Mesothelial cell of epicardium (in vitro differentiated cells): ENCODE data around the gene SENP1. TPM values are rescaled to one million over a fixed set of nuclear protein-coding genes. Genes with fewer than 3 reads are reported as not detected.
"Not testable (repeated sequence)": the region's sequence is repeated elsewhere in the genome, so short reads cannot be mapped to it uniquely, and the experiment has no call there.

Experiments
- DNase-seq, 2 experiments: peaks; one replicate each; pipeline ENCODE4 v3.0.0; 2021; ENCODE audit warnings: low spot score in 2 of 2; ENCODE audit not compliant: unreplicated experiment in 2 of 2
- H3K27ac Mint-ChIP-seq: 2 replicates; pipeline ENCODE4 v1.8.0; 2021; ENCODE audit warnings: mixed read lengths
- H3K27me3 Mint-ChIP-seq: 2 replicates; pipeline ENCODE4 v1.8.0; 2021; ENCODE audit warnings: low read depth, mixed read lengths
- H3K36me3 Mint-ChIP-seq: 2 replicates; pipeline ENCODE4 v1.8.0; 2021; ENCODE audit warnings: mixed read lengths
- H3K4me1 Mint-ChIP-seq: 2 replicates; pipeline ENCODE4 v1.8.0; 2021; ENCODE audit warnings: mixed read lengths
- H3K4me3 Mint-ChIP-seq: 2 replicates; pipeline ENCODE4 v1.8.0; 2021; ENCODE audit warnings: mild to moderate bottlenecking, moderate library complexity, mixed read lengths
- H3K9me3 Mint-ChIP-seq: 2 replicates; pipeline ENCODE4 v1.8.0; 2021; ENCODE audit warnings: mixed read lengths
- CTCF ChIP-seq: fragments of 200-600 bp; sonication (generic); IDR thresholded peaks from one replicate; pipeline ENCODE4 v1.5.0; 2021; ENCODE audit warnings: antibody characterized with exemption; ENCODE audit not compliant: unreplicated experiment
- total RNA-seq: library from RNA; stranded (reverse); gene quantifications from 3 replicates; pipeline ENCODE4 v1.2.1, GENCODE V29; 2021

The SENP1 gene
- total RNA-seq, 1 donor from 2014 or later = 31.1 TPM

DNA sequence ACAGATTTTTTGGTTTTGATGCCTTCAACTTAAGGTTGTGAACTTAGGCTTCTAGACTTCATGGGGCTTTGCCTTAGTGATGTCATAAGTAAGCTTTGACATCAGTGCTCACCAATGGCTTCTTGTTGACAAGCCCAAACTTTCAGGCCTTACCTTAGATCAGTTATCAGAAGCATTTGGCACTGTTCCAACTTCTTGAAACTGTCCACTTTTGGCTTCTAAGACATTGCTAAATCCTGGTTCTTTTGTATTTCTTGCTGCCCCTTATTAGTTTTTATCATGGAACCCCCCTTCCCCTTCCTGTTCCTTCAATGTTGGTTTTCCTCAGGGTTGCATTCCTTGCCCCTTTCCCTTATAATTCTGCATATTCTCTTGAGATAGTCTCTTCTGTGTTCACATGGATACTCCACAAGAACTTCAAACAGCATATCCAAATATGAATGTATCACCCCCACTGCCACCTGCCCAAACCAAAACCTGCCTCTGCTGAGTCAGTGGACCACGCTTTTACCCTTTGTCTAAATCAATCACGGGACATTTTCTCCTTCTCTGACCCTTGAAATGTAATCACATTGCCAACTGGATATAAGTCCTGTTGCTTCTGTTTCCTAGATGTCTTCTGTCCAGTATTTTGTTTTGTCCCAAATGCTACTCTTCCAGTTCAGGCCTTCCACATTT is 21.2 kb upstream of the SENP1 start:
- H3K27ac Mint-ChIP-seq = no peak overlapping the region

DNA sequence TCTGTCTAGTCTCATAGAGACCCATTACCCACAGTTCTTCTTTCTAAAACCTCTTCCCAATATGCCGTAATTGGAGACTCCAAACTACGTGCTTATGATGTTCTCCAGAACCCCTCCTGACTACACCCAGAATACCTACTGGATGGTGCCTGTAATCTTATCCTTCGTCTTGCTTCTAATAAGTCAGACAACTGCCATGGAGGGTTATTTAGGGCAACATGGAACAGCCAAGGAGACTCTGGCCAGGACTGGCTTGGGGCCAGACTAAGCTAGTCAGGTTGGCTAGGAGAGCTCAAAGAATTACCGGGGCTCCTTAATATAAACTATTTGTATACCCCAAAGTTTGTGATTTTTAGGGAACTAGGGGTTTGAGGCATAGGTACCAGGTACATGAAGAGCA is 20.1 kb upstream of the SENP1 start:
- no peak for TF ChIP-seq CTCF
- H3K27me3 Mint-ChIP-seq = no peaks in the 10 kb centered on the region
- peaks cover 29% of the 10 kb centered on the region for H3K36me3 Mint-ChIP-seq
- H3K9me3 Mint-ChIP-seq = no peaks in the 10 kb centered on the region
- no peak overlapping the region for H3K27ac Mint-ChIP-seq
- H3K4me1 Mint-ChIP-seq = peaks cover 9% of the 10 kb centered on the region
- H3K4me3 Mint-ChIP-seq = no peak overlapping the region
- no peak for DNase-seq

More for the DNA sequence above, 21.2 kb upstream of the SENP1 start:
- TF ChIP-seq CTCF = no peak
- Mint-ChIP-seq H3K9me3 (no peaks in the 10 kb centered on the region), H3K4me3 (no peak overlapping the region), H3K27me3 (no peaks in the 10 kb centered on the region), H3K4me1 (peaks cover 3% of the 10 kb centered on the region), H3K36me3 (peaks cover 32% of the 10 kb centered on the region)
- DNase-seq = no peak

- H3K4me1 Mint-ChIP-seq = peaks cover 13% of the 10 kb centered on the region
- H3K9me3 Mint-ChIP-seq, H3K27ac Mint-ChIP-seq, DNase-seq, H3K4me3 Mint-ChIP-seq, H3K27me3 Mint-ChIP-seq: not testable (repeated sequence)
- H3K36me3 Mint-ChIP-seq = peaks cover 26% of the 10 kb centered on the region
Observed at GRCh38 chr12:48125542-48125941, 19.7 kb upstream of the SENP1 start.

GRCh38 chr12:48123169-48123568 is 17.3 kb upstream of the SENP1 start:
- H3K4me1 Mint-ChIP-seq = peaks cover 34% of the 10 kb centered on the region

GRCh38 chr12:48122065-48122834 is 16.4 kb upstream of the SENP1 start:
- peaks cover 13% of the 10 kb centered on the region for H3K36me3 Mint-ChIP-seq
- H3K9me3 Mint-ChIP-seq = no peaks in the 10 kb centered on the region
- H3K4me1 Mint-ChIP-seq = peaks cover 41% of the 10 kb centered on the region
- no peak for DNase-seq
- no peak overlapping the region for H3K27ac Mint-ChIP-seq
- no peaks in the 10 kb centered on the region for H3K27me3 Mint-ChIP-seq
- H3K4me3 Mint-ChIP-seq = no peak overlapping the region
- no peak for TF ChIP-seq CTCF

More at GRCh38 chr12:48123169-48123568, 17.3 kb upstream of the SENP1 start:
- TF ChIP-seq CTCF = no peak
- DNase-seq = no peak
- Mint-ChIP-seq H3K9me3 (no peaks in the 10 kb centered on the region), H3K4me3 (no peak overlapping the region), H3K27ac (no peak overlapping the region), H3K36me3 (peaks cover 16% of the 10 kb centered on the region), H3K27me3 (no peaks in the 10 kb centered on the region)

DNA sequence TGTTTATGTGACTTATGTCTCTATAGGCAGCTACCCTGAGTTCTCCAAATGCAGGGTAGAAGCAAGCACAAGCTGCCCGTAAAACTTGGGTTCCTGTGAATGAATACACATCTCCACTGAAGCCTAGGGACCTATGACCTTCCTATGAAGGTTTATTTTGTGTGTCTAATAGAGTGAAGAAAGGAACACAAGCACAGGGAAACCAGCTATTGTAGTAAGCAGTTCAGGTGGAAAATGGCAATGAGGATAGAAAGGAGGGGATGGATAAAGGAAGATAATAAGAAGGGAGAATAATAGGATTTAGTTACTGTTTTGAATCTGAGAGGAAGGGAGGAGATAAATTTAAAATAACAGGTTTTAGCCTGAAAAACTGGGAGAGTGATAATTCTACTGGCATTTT is 15.6 kb upstream of the SENP1 start:
- H3K27ac Mint-ChIP-seq = no peak overlapping the region
- H3K36me3 Mint-ChIP-seq = peaks cover 13% of the 10 kb centered on the region
- no peaks in the 10 kb centered on the region for H3K27me3 Mint-ChIP-seq
- peaks cover 41% of the 10 kb centered on the region for H3K4me1 Mint-ChIP-seq
- H3K9me3 Mint-ChIP-seq = no peaks in the 10 kb centered on the region
- H3K4me3 Mint-ChIP-seq = no peak overlapping the region
- DNase-seq = no peak
- no peak for TF ChIP-seq CTCF
